K562 (cell line): ENCODE results near the gene ACTN4. TPM values are rescaled to one million over a fixed set of nuclear protein-coding genes. Genes with fewer than 3 reads are reported as not detected.

Experiments
- CEBPB ChIP-seq: fragments of 450-650 bp; IDR thresholded peaks from 2 replicates; pipeline ENCODE4 v1.6.1; 2016; ENCODE audit warnings: missing genetic modification characterization, missing compliant biosample characterization
- CHCHD3 ChIP-seq: fragments of 250-450 bp; sonication (Bioruptor Pico); IDR thresholded peaks from 2 replicates; pipeline ENCODE4 v2.1.2; 2022; ENCODE audit warnings: mild to moderate bottlenecking
- ELF1 ChIP-seq: fragments of 200-800 bp; sonication (Bioruptor generic); IDR thresholded peaks from 2 replicates; pipeline ENCODE4 v1.6.1; 2016; ENCODE audit warnings: missing genetic modification characterization, missing compliant biosample characterization
- MAFG ChIP-seq: fragments of 450-650 bp; conservative IDR thresholded peaks from 2 replicates; pipeline ENCODE4 v1.6.1; 2016; ENCODE audit warnings: missing genetic modification characterization, missing compliant biosample characterization
- SAFB2 ChIP-seq: fragments of 200-400 bp; formaldehyde crosslinking; IDR thresholded peaks from 2 replicates; pipeline ENCODE4 v1.6.1; 2018; ENCODE audit warnings: borderline replicate concordance, low read length, low read depth, moderate library complexity; ENCODE audit not compliant: severe bottlenecking
- SMAD2 ChIP-seq: fragments of 150-350 bp; IDR thresholded peaks from 2 replicates; pipeline ENCODE4 v1.6.1; 2014; ENCODE audit warnings: low read depth, mild to moderate bottlenecking, low read length
- TFE3 ChIP-seq: fragments of 450-650 bp; formaldehyde crosslinking; IDR thresholded peaks from 2 replicates; pipeline ENCODE4 v1.4.0; 2020; ENCODE audit warnings: mild to moderate bottlenecking, mixed read lengths
- ZKSCAN1 ChIP-seq: fragments of 150-350 bp; IDR thresholded peaks from 2 replicates; pipeline ENCODE4 v1.6.1; 2016; ENCODE audit warnings: low read depth, low read length
- ZNF23 ChIP-seq: fragments of 250-450 bp; sonication (Bioruptor Pico); IDR thresholded peaks from 2 replicates; pipeline ENCODE4 v1.4.0; 2020; ENCODE audit warnings: mild to moderate bottlenecking
- polyA plus RNA-seq, 8 experiments: library from polyadenylated mRNA; depleted of rRNA in 4 of 8; stranded (reverse) in 5 of 8; unstranded in 3 of 8; fragments of >200 nt; fragmentation: Nextera tagmentation in 2 of 8; fragmentation: Illumina TruSeq in 1 of 8; extraction: Ambion mirVana in 2 of 8; extraction: Trizol in 1 of 8; gene quantifications; 2 replicates each; pipeline versions ENCODE4 v1.2.1 to v1.2.3, GENCODE V29; 2011 to 2014; ENCODE audit warnings: inconsistent platforms in 1 of 8, missing spikeins in 1 of 8
- total RNA-seq, 7 experiments: library from RNA; depleted of rRNA in 6 of 7; stranded (reverse); fragments of >200 nt in 6 of 7; fragmentation: Illumina TruSeq in 2 of 7; extraction: Trizol in 2 of 7; gene quantifications; 2 replicates each; pipeline versions ENCODE4 v1.2.1 to v1.2.3, GENCODE V29; 2011 to 2021; ENCODE audit warnings: low replicate concordance in 1 of 7
- TF ChIP-seq, protein P1 (sequence below): sonication (generic); formaldehyde crosslinking; IDR thresholded peaks from 2 replicates; pipeline ENCODE4 v1.8.0; 2022; ENCODE audit warnings: mild to moderate bottlenecking, missing genetic modification reagents
- TF ChIP-seq, protein P2 (sequence below): fragments of 450-650 bp; IDR thresholded peaks from 2 replicates; pipeline ENCODE4 v1.6.1; 2017; ENCODE audit warnings: antibody characterized with exemption, mild to moderate bottlenecking

The ACTN4 gene
- total and polyA plus RNA-seq, 9 of the 15 experiments (the other 6 are each of a cell fraction or from before 2014, with no cell fraction given): 3.1 to 385 (median 125) TPM

DNA sequence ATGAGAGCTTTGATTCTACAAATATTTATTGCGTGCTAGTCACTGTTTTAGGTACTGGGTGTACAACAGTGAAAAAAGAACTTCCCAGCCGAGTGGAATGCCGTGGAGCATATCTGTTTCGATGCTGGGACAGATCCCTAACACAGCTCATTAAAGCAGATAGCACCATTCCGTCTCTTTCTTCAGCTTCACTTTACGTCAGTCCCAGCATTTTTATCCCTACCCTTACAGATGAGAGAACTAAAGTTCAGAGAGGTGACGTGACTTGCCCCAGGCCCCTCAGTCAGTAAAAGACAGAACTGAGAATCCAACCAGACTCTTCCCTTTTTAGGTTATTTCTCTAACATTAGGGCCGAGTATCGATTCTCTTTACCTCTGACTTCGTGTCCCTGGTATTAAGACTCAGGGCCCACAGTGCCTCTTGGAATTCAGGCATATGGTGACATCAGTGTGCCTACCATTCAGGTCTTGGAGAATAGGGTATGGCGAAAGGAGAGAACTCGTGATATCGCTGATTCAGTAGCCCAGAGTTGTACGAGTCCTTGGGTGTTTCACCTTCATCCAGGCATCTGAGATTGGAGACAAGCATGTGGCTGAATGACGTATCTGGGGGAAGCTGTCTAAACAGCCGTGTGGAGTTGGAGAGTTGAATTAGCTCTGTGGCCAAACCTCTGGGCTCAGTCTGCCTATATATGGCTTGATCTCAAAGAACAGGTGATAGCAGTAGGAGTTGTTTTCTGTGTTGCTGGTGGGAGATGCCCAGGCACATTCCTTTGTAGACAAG is 27.1 kb downstream of the ACTN4 start (continued):
- TF ChIP-seq, protein P1, sequence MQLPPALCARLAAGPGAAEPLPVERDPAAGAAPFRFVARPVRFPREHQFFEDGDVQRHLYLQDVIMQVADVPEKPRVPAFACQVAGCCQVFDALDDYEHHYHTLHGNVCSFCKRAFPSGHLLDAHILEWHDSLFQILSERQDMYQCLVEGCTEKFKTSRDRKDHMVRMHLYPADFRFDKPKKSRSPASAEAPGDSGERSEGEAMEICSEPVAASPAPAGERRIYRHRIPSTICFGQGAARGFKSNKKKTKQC: 0 out of 2 replicates have a peak, but pooled peaks have one; percentile 42
- TF ChIP-seq MAFG (tag): no peak
- TF ChIP-seq CHCHD3 (CRISPR knock-in tag): no peak
- TF ChIP-seq CEBPB: no peak
- TF ChIP-seq TFE3: peak; percentile 28; the same call in 1 of the 2 replicates
- TF ChIP-seq ZKSCAN1: no peak
- no peak for TF ChIP-seq ELF1 (tag)
- no peak for TF ChIP-seq SMAD2
- TF ChIP-seq, protein P2, sequence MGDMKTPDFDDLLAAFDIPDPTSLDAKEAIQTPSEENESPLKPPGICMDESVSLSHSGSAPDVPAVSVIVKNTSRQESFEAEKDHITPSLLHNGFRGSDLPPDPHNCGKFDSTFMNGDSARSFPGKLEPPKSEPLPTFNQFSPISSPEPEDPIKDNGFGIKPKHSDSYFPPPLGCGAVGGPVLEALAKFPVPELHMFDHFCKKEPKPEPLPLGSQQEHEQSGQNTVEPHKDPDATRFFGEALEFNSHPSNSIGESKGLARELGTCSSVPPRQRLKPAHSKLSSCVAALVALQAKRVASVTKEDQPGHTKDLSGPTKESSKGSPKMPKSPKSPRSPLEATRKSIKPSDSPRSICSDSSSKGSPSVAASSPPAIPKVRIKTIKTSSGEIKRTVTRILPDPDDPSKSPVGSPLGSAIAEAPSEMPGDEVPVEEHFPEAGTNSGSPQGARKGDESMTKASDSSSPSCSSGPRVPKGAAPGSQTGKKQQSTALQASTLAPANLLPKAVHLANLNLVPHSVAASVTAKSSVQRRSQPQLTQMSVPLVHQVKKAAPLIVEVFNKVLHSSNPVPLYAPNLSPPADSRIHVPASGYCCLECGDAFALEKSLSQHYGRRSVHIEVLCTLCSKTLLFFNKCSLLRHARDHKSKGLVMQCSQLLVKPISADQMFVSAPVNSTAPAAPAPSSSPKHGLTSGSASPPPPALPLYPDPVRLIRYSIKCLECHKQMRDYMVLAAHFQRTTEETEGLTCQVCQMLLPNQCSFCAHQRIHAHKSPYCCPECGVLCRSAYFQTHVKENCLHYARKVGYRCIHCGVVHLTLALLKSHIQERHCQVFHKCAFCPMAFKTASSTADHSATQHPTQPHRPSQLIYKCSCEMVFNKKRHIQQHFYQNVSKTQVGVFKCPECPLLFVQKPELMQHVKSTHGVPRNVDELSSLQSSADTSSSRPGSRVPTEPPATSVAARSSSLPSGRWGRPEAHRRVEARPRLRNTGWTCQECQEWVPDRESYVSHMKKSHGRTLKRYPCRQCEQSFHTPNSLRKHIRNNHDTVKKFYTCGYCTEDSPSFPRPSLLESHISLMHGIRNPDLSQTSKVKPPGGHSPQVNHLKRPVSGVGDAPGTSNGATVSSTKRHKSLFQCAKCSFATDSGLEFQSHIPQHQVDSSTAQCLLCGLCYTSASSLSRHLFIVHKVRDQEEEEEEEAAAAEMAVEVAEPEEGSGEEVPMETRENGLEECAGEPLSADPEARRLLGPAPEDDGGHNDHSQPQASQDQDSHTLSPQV: peak; percentile 93
- no peak for TF ChIP-seq ZNF23 (CRISPR knock-in tag)
- no peak for TF ChIP-seq SAFB2
